Ureter (tissue), 1 donor: Measurements from ENCODE around the gene TMEM116. TPM values are rescaled to one million over a fixed set of nuclear protein-coding genes. Genes with fewer than 3 reads are reported as not detected.
"Not testable (repeated sequence)": the region's sequence is repeated elsewhere in the genome, so short reads cannot be mapped to it uniquely, and the experiment has no call there.

ENCODE experiments used
- DNase-seq: peaks from one replicate; pipeline ENCODE4 v3.0.0-alpha.2; 2020; ENCODE audit warnings: low spot score
- total RNA-seq: library from RNA; stranded (reverse); gene quantifications from one replicate; pipeline ENCODE4 v1.2.4, GENCODE V29; 2023
- donor health status: DM: yes; HTN: yes; CAD: no.

TMEM116 gene
- total RNA-seq, 1 donor from 2014 or later = 19.7 TPM

DNA sequence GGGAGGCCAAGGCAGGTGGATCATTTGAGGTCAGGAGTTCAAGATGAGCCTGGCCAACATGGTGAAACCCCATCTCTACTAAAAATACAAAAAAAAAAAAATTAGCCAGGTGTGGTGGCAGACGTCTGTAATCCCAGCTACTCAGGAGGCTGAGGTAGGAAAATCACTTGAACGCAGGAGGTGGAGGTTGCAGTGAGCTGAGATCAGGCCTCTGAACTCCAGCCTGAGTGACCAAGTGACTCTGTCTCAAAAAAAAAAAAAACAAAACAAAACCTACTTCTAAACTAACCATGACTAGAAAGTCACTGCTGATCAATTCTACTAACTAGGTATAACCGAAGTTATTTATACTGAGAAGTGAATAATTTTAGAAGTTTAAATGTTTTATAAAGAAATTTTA, 3.4 kb downstream of the TMEM116 start:
- DNase-seq = not testable (repeated sequence)

GRCh38 chr12:112008918-112009317, 4.0 kb downstream of the TMEM116 start:
- no peak for DNase-seq

GRCh38 chr12:112007945-112008344, 5.0 kb downstream of the TMEM116 start:
- no peak for DNase-seq

DNA sequence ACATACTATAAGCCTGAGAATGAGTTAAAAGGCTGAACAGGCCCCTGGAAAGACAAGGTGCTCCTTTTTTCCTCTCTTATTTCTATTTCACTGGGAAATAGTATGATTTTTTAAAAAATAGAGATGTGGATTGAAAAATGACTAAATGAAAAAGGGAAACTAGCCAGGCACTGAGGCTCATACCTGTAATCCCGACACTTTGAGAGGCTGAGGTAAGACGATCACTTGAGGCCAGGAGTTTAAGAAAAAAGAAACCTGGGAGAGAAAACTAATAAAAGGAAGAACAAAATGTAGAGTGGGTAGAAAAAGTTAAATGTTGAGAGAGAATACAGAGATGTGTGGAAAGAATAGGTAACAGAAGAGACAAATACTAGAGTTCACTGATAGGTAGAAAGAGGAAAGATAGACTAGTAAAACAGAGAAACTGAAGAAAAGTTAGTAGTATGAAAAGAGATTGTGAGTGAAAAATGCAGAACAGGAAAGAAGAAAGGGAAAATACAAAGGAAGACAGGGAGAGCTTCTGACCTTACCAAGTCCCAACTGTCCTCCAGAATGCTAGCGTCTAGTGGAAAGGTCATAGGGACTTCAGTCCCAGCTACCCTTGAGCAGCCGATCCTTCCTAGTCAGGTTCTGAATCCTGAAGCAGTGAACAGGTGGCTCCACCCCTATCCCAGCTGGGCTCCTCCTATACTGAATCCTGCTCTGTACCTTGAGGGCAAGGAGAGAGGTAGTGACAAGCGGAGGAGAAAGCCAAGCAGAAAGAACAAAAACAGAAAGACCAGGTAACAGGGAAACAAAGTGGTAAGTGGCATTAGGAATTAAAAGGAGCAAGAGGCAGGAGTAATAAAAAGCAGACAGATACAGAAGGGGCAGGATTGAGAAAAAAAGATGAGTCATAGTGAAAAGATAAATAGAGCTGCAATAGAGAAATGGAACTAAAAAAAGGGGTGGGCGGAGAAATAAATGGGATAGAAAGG, 7.3 kb downstream of the TMEM116 start:
- no peak for DNase-seq

DNA sequence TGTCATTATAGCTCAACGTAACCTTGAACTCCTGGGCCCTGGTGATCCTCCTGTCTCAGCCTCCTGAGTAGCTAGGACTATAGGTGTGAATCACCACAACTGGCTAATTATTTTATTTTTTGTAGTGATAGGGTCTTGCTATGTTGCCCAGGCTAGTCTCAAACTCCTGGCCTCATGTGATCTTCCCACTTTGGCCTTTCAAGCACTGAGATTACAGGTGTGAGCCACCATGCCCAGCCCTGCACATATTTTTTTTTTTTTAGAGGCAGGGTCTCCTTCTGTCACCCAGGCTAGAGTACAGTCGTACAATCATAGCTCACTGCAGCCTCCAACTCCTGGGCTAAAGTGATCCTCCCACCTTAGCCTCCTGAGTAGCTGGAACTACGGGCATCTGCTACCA, 8.9 kb downstream of the TMEM116 start:
- DNase-seq = no peak

DNA sequence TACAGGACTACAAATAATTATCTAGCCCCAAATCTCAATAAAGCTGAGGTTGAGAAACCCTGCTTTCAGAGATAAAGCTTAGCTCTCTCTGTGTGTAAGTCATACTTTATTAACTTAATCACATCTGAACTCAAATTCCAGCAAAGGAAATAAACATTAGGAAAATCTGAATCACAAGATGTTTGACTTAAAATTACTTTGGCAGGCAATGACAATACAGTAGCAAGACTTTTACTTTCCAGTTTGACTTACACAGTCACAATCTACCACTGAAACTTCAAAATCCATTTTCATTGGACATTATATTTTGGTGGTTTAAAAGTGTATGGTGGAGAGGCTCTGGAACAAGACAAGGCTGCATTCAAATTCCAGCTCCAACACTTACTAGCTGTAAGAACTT, 11.4 kb downstream of the TMEM116 start:
- DNase-seq = no peak

DNA sequence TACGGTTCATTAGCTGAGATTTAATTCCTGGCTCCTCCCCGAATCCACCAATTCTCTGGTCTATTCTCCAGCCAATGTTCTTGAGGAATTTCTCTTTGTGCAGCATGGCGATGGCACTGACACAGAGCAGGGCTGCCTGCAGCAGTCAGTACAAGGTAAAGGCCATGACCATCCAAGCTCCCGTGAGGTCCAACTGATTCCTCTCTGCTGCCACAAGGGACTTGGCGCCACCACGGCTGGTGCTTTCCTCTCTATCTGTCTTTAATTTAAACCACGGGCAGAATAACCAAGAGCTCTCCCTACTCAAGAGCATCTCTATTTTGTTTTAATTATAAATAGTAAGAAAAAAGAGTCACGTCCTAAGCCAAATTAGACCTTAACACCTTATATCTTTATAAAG, 12.1 kb downstream of the TMEM116 start:
- no peak for DNase-seq

DNA sequence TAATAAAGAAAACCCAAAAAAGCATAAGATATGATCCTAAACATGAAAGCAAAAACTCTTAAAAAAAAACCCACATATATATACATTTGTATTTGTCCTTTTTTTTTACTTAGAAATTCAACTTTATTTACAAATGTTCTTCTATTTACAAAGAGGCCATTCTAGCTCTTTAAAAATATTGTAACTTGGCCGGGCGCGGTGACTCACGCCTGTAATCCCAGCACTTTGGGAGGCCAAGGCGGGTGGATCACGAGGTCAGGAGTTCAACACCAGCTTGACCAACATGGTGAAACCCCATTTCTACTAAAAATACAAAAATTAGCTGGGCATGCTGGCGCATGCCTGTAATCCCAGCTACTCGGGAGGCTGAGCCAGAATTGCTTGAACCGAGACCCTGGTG, 13.8 kb downstream of the TMEM116 start:
- DNase-seq = not testable (repeated sequence)

GRCh38 chr12:111998015-111998414, 14.9 kb downstream of the TMEM116 start:
- no peak for DNase-seq

DNA sequence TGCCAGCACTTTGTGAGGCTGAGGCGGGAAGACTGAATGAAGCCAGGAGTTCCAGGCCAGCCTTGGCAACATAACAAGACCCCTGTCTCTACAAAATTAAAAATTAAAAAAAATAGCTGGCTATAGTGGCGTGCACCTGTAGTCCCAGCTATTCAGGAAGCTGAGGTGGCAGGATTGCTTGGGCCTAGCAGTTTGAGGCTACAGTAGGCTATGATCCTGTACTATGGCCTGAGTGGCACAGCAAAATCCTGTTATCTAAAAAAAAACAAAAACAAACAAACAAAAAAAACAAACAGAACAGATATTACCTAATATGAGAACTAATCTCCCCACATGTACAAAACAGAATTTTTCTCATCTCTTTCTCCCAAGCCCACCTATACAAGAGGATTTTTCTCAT, 15.7 kb downstream of the TMEM116 start:
- no peak for DNase-seq

DNA sequence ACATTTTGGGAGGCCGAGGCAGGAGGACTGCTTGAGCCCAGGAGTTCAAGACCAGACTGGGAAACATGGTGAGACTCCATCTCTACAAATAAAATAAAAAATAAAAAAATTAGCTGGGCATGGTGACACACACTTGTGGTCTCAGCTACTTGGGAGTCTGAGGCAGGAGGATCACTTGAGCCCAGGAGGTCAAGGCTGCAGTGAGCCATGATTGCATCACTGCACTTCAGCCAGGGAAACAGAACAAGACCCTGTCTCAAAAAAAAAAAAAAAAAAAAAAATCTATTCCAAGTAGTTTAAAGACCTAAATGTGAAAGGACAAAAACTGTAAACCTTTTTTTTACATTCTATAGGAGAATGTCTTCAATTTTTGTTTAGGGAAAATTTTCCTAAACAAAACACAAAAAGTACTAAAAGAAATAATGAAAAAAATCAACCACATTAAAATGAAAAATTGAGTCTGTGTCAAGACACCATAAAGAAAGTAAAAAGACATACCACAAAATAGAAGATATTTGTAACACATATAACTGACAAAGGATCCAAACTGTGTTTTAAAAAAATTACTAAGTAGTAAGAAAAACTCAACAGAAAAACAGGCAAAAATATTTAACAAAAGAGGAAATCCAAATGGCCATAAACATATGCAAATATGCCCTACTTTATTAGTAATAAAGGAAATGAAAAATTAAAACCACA, 17.0 kb downstream of the TMEM116 start:
- DNase-seq = no peak

DNA sequence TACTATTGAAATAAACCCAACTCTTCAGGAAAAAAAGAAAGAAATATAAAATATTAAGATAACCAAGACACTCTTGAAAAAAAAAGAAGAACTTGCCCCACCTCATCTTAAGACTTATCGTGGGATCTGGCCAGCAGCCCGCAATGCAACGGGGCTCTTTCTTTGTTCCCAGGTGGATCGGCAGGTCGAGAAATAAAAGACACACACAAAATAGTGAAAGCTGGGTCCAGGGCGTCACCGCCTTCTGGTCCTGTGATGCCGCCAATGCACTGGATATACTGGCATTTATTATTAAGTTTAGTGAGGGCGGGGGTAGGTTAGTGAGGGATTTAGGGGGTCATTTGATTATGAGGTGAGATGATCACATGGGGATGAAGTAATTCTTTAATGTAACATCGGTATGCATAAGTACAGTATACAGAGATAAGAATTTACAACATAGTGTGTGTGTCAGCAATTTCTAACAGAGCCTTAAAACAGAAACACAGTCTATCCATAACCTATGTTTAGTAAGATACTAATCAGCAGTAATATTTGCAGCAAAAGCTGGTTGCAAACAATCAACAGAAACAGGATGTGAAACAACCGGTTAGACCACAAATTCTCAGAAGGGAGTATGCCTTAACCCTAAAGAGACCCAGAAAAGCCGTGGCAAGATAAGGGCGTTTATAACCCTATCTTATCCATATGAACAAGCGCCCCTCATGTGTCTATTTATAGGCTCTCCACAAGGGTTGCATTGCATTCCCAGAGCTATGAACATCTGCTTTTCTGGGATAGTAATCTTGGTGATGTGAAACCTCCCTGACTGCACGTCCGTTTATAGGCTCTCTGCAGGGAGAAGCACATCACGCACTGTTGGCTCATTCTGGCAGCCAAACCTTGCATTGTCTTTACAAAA, 18.5 kb downstream of the TMEM116 start:
- not testable (repeated sequence) for DNase-seq

DNA sequence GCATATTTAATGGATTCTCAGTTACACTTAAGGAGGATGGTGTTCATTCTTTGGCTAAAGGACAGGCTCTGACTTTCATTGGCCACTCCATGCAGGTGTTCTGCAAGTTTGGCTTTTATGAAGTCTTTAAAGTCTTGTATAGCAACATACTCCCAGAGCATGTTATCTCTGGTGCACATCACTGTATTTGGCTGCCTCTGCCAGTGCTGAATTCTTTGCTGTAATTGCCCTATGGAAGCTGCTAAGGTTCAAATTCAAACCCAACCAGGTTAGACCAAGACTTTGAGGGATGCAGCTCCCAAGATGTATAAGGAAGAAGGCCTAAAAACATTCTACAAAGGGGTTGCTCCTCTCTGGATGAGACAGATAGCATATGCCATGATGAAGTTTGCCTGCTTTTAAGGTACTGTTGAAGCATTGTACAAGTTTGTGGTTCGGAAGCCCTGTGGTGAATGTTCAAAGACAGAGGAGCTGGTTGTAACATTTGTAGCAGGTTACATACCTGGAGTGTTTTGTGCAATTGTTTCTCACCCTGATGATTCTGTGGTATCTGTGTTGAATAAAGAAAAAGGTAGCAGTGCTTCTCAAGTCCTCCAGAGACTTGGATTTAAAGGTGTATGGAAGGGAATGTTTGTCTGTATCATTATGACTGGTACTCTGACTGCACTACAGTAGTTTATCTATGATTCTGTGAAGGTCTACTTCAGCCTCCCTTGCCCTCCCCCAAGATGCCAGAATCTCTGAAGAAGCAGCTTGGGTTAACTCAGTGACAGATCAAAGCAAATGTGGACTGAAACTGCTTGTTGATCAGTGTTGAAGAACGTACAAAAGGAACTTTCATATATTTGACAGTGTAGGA, 19.4 kb downstream of the TMEM116 start:
- DNase-seq = no peak

DNA sequence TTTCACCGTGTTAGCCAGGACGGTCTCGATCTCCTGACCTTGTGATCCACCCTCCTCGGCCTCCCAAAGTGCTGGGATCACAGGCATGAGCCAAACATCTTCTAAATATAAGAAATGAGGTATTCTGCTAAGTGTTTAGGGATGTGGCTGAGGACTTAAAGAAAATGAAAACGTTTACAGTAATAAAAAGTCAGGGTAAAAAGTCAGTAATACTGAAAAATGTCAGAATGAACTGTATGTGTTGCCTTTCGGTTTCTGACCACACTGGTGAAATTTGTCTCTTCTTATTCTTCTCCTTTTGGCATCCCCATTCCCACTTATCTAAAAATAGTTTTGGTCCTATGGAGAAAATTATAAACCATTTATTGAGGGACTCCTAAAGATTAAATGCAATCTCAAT, 20.5 kb downstream of the TMEM116 start:
- DNase-seq = no peak

DNA sequence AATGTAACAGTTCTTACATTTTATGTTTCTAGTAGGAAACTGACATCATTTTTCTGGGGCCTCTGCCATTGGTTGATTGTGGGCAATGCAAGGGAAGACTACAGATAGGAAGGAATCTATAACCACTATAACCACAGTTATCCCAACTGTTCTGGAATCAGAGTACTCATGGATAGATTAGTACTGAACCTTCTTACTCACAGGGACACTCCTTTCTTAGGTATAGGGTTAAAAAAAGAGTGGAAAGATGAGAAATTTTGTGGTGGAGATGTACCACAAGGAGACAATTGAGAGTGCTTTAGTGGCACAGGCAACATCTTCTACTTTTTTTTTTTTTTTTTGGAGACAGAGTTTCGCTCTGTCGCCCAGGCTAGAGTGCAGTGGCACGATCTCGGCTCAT, 21.0 kb downstream of the TMEM116 start:
- DNase-seq = no peak

- no peak for DNase-seq
Measured at GRCh38 chr12:111991535-111991934, 21.4 kb downstream of the TMEM116 start.

DNA sequence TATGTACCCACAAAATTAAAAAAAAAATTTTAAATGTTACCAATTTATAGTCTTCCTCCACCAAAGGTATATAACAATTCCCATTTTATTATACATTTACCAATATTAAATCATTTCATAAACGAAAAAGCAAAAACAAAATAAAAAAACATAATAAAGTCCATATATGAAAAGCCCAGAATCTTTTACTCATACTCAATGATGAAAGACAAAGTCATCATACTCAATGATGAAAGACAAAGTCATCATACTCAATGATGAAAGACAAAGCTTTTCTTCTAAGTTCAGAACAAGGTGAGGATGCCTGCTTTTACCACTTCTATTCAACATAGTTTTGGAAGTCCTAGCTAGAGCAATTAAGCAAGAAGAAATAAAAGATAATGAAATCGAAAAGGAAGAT, 28.1 kb downstream of the TMEM116 start:
- no peak for DNase-seq

- DNase-seq = no peak
Measured at GRCh38 chr12:111981987-111982386, 31.0 kb downstream of the TMEM116 start.

DNA sequence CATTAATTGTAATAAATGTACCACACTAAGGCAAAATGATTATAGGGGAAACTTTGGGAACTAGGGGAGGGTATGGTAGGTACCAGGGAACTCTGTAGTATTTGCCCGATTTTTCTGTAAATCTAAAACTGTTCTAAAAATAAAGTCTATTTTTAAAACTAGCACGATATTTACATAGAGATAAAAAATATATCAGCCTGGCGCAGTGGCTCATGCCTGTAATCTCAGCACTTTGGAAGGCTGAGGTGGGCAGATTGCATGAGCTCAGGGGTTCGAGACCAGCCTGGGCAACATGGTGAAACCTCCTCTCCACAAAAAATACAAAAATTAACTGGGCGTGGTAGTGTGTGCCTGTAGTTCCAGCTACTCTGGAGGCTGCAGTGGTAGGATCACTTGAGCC, 32.4 kb downstream of the TMEM116 start:
- no peak for DNase-seq

DNA sequence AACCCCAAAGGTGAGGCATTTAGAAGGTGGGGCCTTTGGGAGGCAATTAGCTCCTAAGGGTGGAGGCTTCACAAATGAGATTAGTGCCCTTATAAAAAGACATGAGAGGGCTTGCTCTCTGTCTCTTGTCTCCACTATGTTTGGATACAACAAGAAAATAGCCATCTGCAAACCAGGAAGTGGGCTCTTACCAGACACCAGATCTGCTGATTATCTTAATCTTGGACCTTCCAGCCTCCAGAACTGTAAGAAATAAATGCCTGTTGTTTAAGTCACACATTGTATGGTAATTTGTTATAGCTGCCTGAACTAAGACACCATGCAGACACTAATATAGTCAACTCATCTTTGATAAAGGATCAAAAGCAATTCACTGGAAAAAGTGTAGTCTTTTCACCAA, 34.4 kb downstream of the TMEM116 start:
- no peak for DNase-seq

DNA sequence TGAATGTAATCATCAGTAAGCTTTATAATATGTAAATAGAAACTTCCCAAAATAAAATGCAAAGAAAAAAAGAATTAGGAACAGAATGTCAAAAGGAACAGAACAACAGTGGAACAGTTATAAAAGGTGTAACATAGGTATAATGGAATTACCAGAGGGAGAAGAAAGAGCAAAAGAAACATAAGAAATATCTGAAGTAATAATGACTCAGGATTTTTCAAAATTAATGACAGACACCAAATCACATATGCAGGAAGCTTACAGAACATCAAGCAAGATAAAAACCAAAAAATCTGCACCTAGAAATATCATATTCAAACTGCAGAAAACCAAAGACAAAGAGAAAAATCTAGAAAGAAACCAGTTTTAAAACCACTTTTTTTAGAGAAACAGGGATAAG, 36.1 kb downstream of the TMEM116 start:
- DNase-seq = no peak
